Bronchial epithelial cell (primary cell): ENCODE data around the gene ADCY2. TPM values are rescaled to one million over a fixed set of nuclear protein-coding genes. Genes with fewer than 3 reads are reported as not detected.
A peak's percentile ranks its signal among the peaks of the same experiment; 100 is the strongest.

Source experiments
- DNase-seq: peaks from one replicate; pipeline ENCODE4 v3.0.0-alpha.2; 2010; ENCODE audit warnings: low read depth
- FAIRE-seq: peaks from 2 replicates; lab custom pipeline; 2011; peaks lifted over from hg19 to GRCh38; lab: Jason Lieb, UNC
- H3K27me3 ChIP-seq: 2 replicates; pipeline ENCODE4 v1.5.1; 2011; ENCODE audit warnings: low read length; ENCODE audit not compliant: control insufficient read depth, insufficient read depth
- H3K36me3 ChIP-seq: 2 replicates; pipeline ENCODE4 v1.5.1; 2011; ENCODE audit warnings: low read length; ENCODE audit not compliant: control insufficient read depth, insufficient read depth
- H3K4me3 ChIP-seq: 2 replicates; pipeline ENCODE4 v1.5.1; 2011; ENCODE audit warnings: mild to moderate bottlenecking, low read depth, low read length, control low read depth
- total RNA-seq: library from RNA; depleted of rRNA; stranded (reverse); fragments of >200 nt; gene quantifications from 2 replicates; pipeline ENCODE4 v1.2.1, GENCODE V29; 2014
- TF ChIP-seq, protein P1 (sequence below): IDR thresholded peaks from 2 replicates; pipeline ENCODE4 v1.5.1; 2011; ENCODE audit warnings: mild to moderate bottlenecking, moderate library complexity, low read length, control low read depth, inconsistent platforms; ENCODE audit not compliant: insufficient read depth, severe bottlenecking

Gene ADCY2
- total RNA-seq, 1 donor from 2014 or later = under 0.01 TPM

GRCh38 chr5:7814816-7815215 is 418.9 kb downstream of the ADCY2 start:
- no peak overlapping the region for H3K4me3 ChIP-seq
- no peak for FAIRE-seq
- no peak for DNase-seq
- no peaks in the 10 kb centered on the region for H3K27me3 ChIP-seq
- TF ChIP-seq, protein P1, sequence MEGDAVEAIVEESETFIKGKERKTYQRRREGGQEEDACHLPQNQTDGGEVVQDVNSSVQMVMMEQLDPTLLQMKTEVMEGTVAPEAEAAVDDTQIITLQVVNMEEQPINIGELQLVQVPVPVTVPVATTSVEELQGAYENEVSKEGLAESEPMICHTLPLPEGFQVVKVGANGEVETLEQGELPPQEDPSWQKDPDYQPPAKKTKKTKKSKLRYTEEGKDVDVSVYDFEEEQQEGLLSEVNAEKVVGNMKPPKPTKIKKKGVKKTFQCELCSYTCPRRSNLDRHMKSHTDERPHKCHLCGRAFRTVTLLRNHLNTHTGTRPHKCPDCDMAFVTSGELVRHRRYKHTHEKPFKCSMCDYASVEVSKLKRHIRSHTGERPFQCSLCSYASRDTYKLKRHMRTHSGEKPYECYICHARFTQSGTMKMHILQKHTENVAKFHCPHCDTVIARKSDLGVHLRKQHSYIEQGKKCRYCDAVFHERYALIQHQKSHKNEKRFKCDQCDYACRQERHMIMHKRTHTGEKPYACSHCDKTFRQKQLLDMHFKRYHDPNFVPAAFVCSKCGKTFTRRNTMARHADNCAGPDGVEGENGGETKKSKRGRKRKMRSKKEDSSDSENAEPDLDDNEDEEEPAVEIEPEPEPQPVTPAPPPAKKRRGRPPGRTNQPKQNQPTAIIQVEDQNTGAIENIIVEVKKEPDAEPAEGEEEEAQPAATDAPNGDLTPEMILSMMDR = no peak
- H3K36me3 ChIP-seq = no peaks in the 10 kb centered on the region

- TF ChIP-seq, protein P1 = peak; percentile 89
- Histone ChIP-seq H3K36me3 (no peaks in the 10 kb centered on the region), H3K27me3 (no peaks in the 10 kb centered on the region), H3K4me3 (no peak overlapping the region)
- no peak for FAIRE-seq
- DNase-seq = peak; percentile 15
These were observed 420.1 kb downstream of the ADCY2 start for GRCh38 chr5:7815892-7816534.

DNA sequence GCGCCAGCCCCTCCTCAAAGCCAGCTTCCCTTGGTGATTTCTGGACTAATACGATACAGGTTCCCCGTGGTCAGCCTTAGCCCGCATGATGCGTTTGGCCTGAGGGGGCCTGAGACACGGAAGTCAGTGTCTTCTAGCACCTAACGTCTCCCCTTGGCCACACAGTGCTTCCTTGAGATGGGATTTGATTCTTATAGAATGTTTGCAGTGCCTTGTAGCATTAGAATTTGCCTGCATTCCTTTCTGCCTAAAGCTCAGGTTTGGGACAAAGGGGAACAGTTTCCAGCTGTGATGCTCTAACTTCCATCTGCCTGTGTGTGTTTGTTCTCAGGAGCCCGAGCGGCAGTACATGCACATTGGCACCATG is 420.6 kb downstream of the ADCY2 start:
- DNase-seq (no peak), FAIRE-seq (no peak)
- no peaks in the 10 kb centered on the region for H3K36me3 ChIP-seq
- TF ChIP-seq, protein P1 = no peak
- H3K4me3 ChIP-seq = no peak overlapping the region
- no peaks in the 10 kb centered on the region for H3K27me3 ChIP-seq

GRCh38 chr5:7822449-7822848 is 426.5 kb downstream of the ADCY2 start:
- no peaks in the 10 kb centered on the region for H3K27me3 ChIP-seq
- no peak for FAIRE-seq
- H3K36me3 ChIP-seq = no peaks in the 10 kb centered on the region
- no peak overlapping the region for H3K4me3 ChIP-seq
- no peak for DNase-seq
- TF ChIP-seq, protein P1 = no peak

DNA sequence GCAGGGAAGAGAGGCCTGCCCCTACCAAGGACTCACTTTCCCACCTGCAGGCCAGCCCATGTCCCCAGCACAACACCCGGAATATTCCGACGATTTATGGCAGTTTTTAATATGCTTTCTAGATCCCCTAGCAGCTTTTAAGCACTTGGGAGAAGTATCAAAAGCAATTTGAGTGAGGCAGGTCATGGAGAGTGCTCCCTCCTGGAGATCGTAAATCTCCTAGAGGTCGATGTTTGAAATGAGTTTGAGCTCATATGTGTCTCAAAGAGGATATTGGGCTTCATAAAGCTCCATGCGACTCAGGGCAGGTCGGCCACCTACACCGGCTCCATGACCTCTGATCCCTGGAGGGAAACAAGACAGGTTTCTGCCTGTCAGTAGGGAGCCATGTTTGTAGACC is 427.7 kb downstream of the ADCY2 start:
- Histone ChIP-seq H3K27me3 (no peaks in the 10 kb centered on the region), H3K4me3 (no peak overlapping the region), H3K36me3 (no peaks in the 10 kb centered on the region)
- DNase-seq = no peak
- TF ChIP-seq, protein P1 = no peak
- no peak for FAIRE-seq

DNA sequence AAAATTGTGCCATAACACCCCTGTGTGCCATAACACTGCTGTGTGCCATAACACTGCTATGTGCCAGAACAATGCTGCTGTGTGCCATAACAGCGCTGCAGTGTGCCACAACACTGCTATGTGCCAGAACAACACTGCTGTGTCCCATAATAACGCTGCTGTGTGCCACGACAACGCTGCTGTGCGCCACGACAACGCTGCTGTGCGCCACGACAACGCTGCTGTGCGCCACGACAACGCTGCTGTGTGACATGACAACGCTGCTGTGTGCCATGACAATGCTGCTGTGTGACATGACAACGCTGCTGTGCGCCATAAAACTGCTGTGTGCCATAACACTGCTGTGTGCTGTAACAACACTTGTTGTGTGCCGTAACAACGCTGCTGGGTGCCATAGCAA is 429.1 kb downstream of the ADCY2 start:
- no peak for DNase-seq
- no peaks in the 10 kb centered on the region for H3K27me3 ChIP-seq

More for the DNA sequence above, 429.1 kb downstream of the ADCY2 start:
- Histone ChIP-seq H3K4me3 (no peak overlapping the region), H3K36me3 (no peaks in the 10 kb centered on the region)
- TF ChIP-seq, protein P1 = no peak
- FAIRE-seq = no peak
